VCaP (cell line): ENCODE data around the gene RPS27L.

Experiments used
- H3K27ac ChIP-seq: fragments of 450-650 bp; 2 replicates; pipeline ENCODE4 v1.5.1; 2017
- CTCF ChIP-seq: fragments of 450-650 bp; conservative IDR thresholded peaks from 2 replicates; pipeline ENCODE4 v1.5.1; 2017; ENCODE audit warnings: mild to moderate bottlenecking, moderate library complexity

The RPS27L gene

GRCh38 chr15:63121382-63122001 lies 35.8 kb downstream of the RPS27L start, which contains the start of gene LACTB:
Gene LACTB, plus strand, starts transcription at chr15:63121861. Its CDS starts 11 bp downstream, at chr15:63121872.
- peak within 1 kb of the TSS; percentile 86 for H3K27ac ChIP-seq
- TF ChIP-seq CTCF, result no peak

- no peak for TF ChIP-seq CTCF
- H3K27ac ChIP-seq, result no peak overlapping the region
Observed at GRCh38 chr15:63118854-63119253, 38.4 kb downstream of the RPS27L start.

GRCh38 chr15:63114465-63114864 lies 42.8 kb downstream of the RPS27L start:
- no peak overlapping the region for H3K27ac ChIP-seq
- TF ChIP-seq CTCF, result no peak

GRCh38 chr15:63112871-63113270 lies 44.4 kb downstream of the RPS27L start:
- no peak overlapping the region for H3K27ac ChIP-seq
- no peak for TF ChIP-seq CTCF

GRCh38 chr15:63111481-63111880 lies 45.8 kb downstream of the RPS27L start:
- TF ChIP-seq CTCF, result no peak
- H3K27ac ChIP-seq, result no peak overlapping the region

GRCh38 chr15:63110428-63111026 lies 46.8 kb downstream of the RPS27L start:
- TF ChIP-seq CTCF, result no peak
- no peak overlapping the region for H3K27ac ChIP-seq

- no peak overlapping the region for H3K27ac ChIP-seq
Observed at GRCh38 chr15:63109920-63110319, 47.4 kb downstream of the RPS27L start.

More at GRCh38 chr15:63109920-63110319, 47.4 kb downstream of the RPS27L start:
- TF ChIP-seq CTCF, result no peak
